ENCODE results near the gene GNPTG.

DNA sequence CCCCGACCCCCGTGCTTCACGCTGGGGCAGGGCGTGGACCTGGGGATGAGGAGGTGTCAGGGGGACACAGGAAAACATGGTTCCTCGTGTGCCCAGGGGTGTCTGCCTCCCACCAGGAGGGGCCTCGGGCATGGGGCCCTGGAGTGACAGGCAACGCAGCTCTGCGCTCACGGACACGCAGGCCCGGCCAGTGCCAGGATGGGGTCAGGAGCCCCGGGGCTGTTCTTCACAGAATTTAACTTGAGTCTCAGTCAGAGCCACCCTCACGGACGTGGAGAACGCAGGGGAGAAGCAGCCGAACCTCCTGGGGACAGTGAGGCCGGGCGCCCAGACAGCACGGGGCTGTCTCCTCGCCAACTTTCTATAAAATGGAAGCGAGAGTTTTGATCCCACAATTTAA is 46.0 kb downstream of the GNPTG start:
- TF ChIP-seq, protein P1, sequence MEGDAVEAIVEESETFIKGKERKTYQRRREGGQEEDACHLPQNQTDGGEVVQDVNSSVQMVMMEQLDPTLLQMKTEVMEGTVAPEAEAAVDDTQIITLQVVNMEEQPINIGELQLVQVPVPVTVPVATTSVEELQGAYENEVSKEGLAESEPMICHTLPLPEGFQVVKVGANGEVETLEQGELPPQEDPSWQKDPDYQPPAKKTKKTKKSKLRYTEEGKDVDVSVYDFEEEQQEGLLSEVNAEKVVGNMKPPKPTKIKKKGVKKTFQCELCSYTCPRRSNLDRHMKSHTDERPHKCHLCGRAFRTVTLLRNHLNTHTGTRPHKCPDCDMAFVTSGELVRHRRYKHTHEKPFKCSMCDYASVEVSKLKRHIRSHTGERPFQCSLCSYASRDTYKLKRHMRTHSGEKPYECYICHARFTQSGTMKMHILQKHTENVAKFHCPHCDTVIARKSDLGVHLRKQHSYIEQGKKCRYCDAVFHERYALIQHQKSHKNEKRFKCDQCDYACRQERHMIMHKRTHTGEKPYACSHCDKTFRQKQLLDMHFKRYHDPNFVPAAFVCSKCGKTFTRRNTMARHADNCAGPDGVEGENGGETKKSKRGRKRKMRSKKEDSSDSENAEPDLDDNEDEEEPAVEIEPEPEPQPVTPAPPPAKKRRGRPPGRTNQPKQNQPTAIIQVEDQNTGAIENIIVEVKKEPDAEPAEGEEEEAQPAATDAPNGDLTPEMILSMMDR (IDR thresholded peaks at IDR 0.05): no peak
- no peak for TF ChIP-seq ZFX (IDR thresholded peaks at IDR 0.05; ENCODE audit: borderline replicate concordance)
